ENCODE data around the gene CCDC13. TPM values are rescaled to one million over a fixed set of nuclear protein-coding genes. Genes with fewer than 3 reads are reported as not detected.

The CCDC13 gene
- total and polyA plus RNA-seq, 2 donors (not counting 1 experiment from before 2014, with no cell fraction given), result 0.41 to 0.66 TPM

DNA sequence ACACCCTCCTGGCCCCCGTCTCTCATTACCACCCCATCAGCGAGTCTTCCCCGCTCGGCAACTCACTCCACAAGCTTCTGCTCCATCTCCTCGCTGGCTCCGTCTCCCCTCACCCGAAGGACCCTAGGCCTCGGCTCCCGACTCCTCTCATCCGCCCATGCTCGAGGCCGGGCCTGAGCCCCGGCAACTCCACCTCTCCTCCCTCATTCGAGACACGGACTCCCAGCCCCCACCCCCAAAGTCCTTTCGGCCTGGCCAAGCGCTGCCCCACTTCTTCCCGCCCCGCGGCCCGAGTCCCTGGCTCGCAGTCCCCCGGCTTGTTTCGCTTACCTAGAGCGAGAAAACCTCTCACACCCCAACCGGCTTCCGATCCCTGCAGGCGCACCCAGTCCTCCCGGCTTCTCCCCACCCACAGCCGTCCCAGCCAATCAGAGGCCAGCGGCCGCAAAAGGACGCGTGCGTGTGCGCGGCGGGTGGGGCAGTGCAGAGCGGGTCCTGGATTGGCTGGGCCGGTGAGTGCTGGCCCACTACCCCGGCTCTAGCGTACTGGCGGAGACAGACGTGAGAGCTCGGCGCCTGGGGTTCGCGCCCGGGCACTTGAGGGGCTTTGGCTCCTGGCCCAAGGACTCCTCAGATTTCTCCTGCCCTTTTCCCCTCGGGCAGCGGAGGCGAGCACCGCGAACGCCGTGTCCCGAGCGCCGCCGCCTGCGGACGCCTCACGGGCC lies 31.2 kb upstream of the CCDC13 start, which contains the start of gene HIGD1A:
Gene HIGD1A, minus strand, starts transcription at position 385 of the 725 bp plus-strand sequence. CDS start 10,237 bp downstream, outside the sequence.
- no peaks in the 10 kb centered on the region for H3K36me3 ChIP-seq (ENCODE audit: control insufficient read depth, insufficient read depth, low read length)
- H3K4me3 ChIP-seq (replicated peaks in 1 of 4; ENCODE audit: control extremely low read depth in 1 of 4, insufficient read depth in 1 of 4, low read depth in 3 of 4, low read length in 4 of 4), result peak within 1 kb of the TSS; percentile 60 to 96 (median 80)
- H3K4me1 ChIP-seq (ENCODE audit: control insufficient read depth, extremely low read depth, insufficient read depth, low read length), result no peaks in the 10 kb centered on the region
- TF ChIP-seq EZH2 (IDR thresholded peaks at IDR 0.05; ENCODE audit: low read length, missing control alignments) (no peak), CTCF (conservative IDR thresholded peaks at IDR 0.05 in 1 of 2, IDR thresholded peaks at IDR 0.05 in 1 of 2; ENCODE audit: low read depth in 1 of 2, low read length in 2 of 2) (no peak)
- peak within 1 kb of the TSS; percentile 80 for H3K9ac ChIP-seq (ENCODE audit: insufficient read depth, low read length)
- H3K27me3 ChIP-seq (ENCODE audit: control insufficient read depth, insufficient read depth, low read length), result peaks cover 2% of the 10 kb centered on the region
- peak within 1 kb of the TSS; percentile 95 for H2AFZ ChIP-seq (ENCODE audit: low read length)
- DNase-seq (ENCODE audit: low read depth in 2 of 2), result peak; percentile 94 to 95
- H3K9me3 ChIP-seq (ENCODE audit: control insufficient read depth, insufficient read depth, low read depth, low read length), result no peaks in the 10 kb centered on the region
- H3K4me2 ChIP-seq (ENCODE audit: extremely low read depth, insufficient read depth, low read length), result peak within 1 kb of the TSS; percentile 92
- peak within 1 kb of the TSS; percentile 93 for H3K27ac ChIP-seq (ENCODE audit: insufficient read depth, low read length)
- H3K79me2 ChIP-seq (ENCODE audit: control insufficient read depth, insufficient read depth, low read length), result peaks cover 33% of the 10 kb centered on the region
- H4K20me1 ChIP-seq (ENCODE audit: control insufficient read depth, extremely low read depth, insufficient read depth, low read length), result no peaks in the 10 kb centered on the region

GRCh38 chr3:42803414-42804105 lies 30.5 kb upstream of the CCDC13 start:
- Histone ChIP-seq H3K4me1 (ENCODE audit: control insufficient read depth, extremely low read depth, insufficient read depth, low read length) (no peaks in the 10 kb centered on the region), H3K4me2 (ENCODE audit: extremely low read depth, insufficient read depth, low read length) (peak overlapping the region; percentile 92), H3K27ac (ENCODE audit: insufficient read depth, low read length) (peak overlapping the region; percentile 93), H3K9me3 (ENCODE audit: control insufficient read depth, insufficient read depth, low read depth, low read length) (no peaks in the 10 kb centered on the region), H3K27me3 (ENCODE audit: control insufficient read depth, insufficient read depth, low read length) (peaks cover 2% of the 10 kb centered on the region), H4K20me1 (ENCODE audit: control insufficient read depth, extremely low read depth, insufficient read depth, low read length) (no peaks in the 10 kb centered on the region), H3K4me3 (replicated peaks in 1 of 4; ENCODE audit: control extremely low read depth in 1 of 4, insufficient read depth in 1 of 4, low read depth in 3 of 4, low read length in 4 of 4) (peak overlapping the region; percentile 60 to 96 (median 80)), H3K9ac (ENCODE audit: insufficient read depth, low read length) (peak overlapping the region; percentile 80), H3K79me2 (ENCODE audit: control insufficient read depth, insufficient read depth, low read length) (peaks cover 34% of the 10 kb centered on the region), H2AFZ (ENCODE audit: low read length) (peak overlapping the region; percentile 80), H3K36me3 (ENCODE audit: control insufficient read depth, insufficient read depth, low read length) (no peaks in the 10 kb centered on the region)
- TF ChIP-seq CTCF (conservative IDR thresholded peaks at IDR 0.05 in 1 of 2, IDR thresholded peaks at IDR 0.05 in 1 of 2; ENCODE audit: low read depth in 1 of 2, low read length in 2 of 2) (no peak), EZH2 (IDR thresholded peaks at IDR 0.05; ENCODE audit: low read length, missing control alignments) (no peak)
- peak; percentile 29 to 32 for DNase-seq (ENCODE audit: low read depth in 2 of 2)

- Histone ChIP-seq H2AFZ (ENCODE audit: low read length) (no peak overlapping the region), H3K4me2 (ENCODE audit: extremely low read depth, insufficient read depth, low read length) (peak overlapping the region; percentile 92), H3K27me3 (ENCODE audit: control insufficient read depth, insufficient read depth, low read length) (peaks cover 2% of the 10 kb centered on the region), H3K9me3 (ENCODE audit: control insufficient read depth, insufficient read depth, low read depth, low read length) (no peaks in the 10 kb centered on the region), H3K79me2 (ENCODE audit: control insufficient read depth, insufficient read depth, low read length) (peaks cover 34% of the 10 kb centered on the region), H4K20me1 (ENCODE audit: control insufficient read depth, extremely low read depth, insufficient read depth, low read length) (no peaks in the 10 kb centered on the region), H3K4me1 (ENCODE audit: control insufficient read depth, extremely low read depth, insufficient read depth, low read length) (no peaks in the 10 kb centered on the region), H3K36me3 (ENCODE audit: control insufficient read depth, insufficient read depth, low read length) (no peaks in the 10 kb centered on the region), H3K4me3 (replicated peaks in 1 of 4; ENCODE audit: control extremely low read depth in 1 of 4, insufficient read depth in 1 of 4, low read depth in 3 of 4, low read length in 4 of 4) (peak overlapping the region; percentile 60 to 96 (median 80)), H3K9ac (ENCODE audit: insufficient read depth, low read length) (no peak overlapping the region), H3K27ac (ENCODE audit: insufficient read depth, low read length) (peak overlapping the region; percentile 93)
- no peak for TF ChIP-seq CTCF (conservative IDR thresholded peaks at IDR 0.05 in 1 of 2, IDR thresholded peaks at IDR 0.05 in 1 of 2; ENCODE audit: low read depth in 1 of 2, low read length in 2 of 2)
- no peak for TF ChIP-seq EZH2 (IDR thresholded peaks at IDR 0.05; ENCODE audit: low read length, missing control alignments)
- peak in 1 of 2 donors; percentile 22 for DNase-seq (ENCODE audit: low read depth in 2 of 2)
Observed at GRCh38 chr3:42802876-42803413, 29.9 kb upstream of the CCDC13 start.
